NCI-H526 (cell line): Measurements from ENCODE around the gene ZNF850.
"Not testable (repeated sequence)": the region's sequence is repeated elsewhere in the genome, so short reads cannot be mapped to it uniquely, and the experiment has no call there.

Experiments
- DNase-seq, 2 experiments: peaks; one replicate each; lab custom pipeline; 2025; lab: John Stamatoyannopoulos, UW

ZNF850 gene

GRCh38 chr19:36772311-36773222 is at the start of gene ZNF850:
Gene ZNF850 (minus strand): TSS chr19:36772807. CDS start chr19:36762606, 10,201 bp downstream.
- DNase-seq: peak; percentile 95 to 98

GRCh38 chr19:36821758-36822157 is 49.2 kb upstream of the ZNF850 start:
- DNase-seq: no peak

DNA sequence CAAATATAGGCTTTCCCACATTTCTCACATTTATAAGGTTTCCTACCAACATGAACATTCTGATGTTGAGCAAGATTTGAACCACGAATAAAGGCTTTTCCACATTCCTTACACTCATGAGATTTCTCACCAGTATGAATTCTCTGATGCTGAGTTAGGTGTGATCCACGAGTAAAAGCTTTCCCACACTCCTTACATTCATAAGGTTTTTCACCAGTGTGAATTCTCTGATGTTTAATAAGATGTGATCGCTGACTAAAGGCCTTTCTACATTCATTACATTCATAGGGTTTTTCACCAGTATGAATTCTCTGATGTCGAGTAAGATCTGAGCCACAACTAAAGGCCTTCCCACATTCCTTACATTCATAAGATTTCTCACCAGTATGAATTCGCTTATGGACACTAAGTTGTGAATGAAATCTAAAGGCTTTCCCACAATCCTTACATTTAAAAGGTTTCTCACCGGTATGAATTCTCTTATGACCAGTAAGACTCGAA is 46.6 kb upstream of the ZNF850 start:
- DNase-seq: peak in 1 of 2 experiments; percentile 2

DNA sequence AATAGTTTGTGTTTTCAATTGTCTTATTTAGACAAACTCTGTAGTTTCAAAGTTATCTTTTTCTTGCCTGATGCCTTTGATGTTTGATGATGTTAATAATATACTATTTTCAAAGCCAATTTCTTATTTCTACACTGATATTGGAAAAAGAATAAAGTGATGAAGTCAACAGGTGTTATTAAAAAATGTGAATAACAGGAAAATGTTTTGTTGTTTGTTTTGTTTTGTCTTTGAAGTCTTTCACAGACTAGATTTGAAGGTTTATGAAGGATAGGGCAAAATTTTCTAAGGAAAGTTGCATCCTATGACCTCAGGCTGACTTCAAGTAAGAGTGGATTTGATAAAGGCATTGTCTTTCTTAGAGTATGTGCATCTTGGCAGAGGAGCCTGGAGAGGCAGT is 34.4 kb upstream of the ZNF850 start:
- no peak for DNase-seq

DNA sequence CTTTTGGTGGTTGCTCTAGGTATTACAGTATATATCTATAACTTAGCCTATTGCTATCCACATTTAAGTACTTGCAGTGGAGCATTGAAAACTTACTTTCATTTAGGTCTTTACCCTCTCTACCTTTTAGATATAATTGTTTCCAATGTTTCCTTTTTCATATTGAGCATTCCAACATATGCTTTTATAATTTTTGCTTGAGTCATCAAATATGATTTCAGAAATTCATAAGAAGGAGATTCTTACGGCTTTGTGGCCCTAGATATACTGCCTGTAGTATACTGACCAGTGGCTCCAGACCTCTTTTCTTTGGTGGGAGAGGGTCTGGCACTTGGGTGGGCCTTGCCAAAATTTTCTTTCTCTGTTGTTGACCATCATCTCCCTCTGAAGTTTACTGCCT is 32.8 kb upstream of the ZNF850 start:
- DNase-seq: no peak

DNA sequence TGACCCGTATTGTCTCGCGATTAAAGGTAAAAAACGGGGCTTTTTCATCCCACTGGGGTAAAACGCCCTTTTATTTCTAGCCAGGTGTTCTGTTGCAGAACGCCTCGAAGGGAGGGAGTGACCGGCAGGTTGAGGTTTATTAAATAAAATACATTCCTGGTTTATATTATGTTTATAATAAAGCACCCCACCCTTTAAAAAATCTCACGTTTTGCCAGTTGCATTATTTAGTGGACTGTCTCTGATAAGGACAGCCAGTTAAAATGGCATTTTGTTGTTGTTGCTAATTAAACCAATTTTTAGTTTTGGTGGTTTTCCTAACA is 25.1 kb upstream of the ZNF850 start:
- no peak for DNase-seq

GRCh38 chr19:36796714-36796992 is 24.0 kb upstream of the ZNF850 start:
- DNase-seq: no peak

DNA sequence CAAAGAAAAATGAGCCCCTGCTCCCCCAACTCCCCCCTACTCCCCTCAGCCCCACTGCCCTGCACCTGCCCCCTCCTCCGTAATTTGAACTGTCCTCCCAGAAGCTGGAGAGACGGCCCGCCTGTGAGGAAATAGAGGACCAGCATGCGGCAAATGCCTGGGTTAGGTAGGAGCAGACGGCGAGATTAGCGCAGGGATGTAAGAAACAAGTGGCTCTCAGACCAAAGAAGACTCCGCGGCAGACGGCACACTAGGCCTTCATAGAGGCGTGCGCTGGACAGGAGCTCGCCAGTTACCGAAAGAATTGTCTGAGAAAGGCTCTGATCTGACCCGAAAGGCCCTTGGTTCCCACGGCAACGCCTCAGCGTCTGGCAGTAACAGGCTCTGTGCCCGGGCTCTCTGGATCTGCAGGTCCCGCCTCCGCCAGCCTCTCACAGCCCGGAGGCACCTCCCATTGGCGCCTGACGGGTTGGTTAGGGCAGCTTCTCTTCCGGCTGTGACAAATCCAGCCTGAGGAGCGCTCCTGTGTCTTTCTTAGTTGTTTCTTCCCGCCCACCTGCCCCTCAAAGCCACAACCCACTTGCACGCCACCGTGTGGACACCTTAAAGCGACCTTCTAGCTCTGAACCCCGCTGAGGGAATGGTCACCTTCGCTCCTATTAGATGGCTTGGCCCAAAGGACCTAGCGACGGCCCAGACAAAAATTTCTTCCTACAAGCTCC is 19.0 kb upstream of the ZNF850 start:
- DNase-seq: not testable (repeated sequence)

- no peak for DNase-seq
These were observed 3.2 kb upstream of the ZNF850 start for GRCh38 chr19:36775768-36776167.

DNA sequence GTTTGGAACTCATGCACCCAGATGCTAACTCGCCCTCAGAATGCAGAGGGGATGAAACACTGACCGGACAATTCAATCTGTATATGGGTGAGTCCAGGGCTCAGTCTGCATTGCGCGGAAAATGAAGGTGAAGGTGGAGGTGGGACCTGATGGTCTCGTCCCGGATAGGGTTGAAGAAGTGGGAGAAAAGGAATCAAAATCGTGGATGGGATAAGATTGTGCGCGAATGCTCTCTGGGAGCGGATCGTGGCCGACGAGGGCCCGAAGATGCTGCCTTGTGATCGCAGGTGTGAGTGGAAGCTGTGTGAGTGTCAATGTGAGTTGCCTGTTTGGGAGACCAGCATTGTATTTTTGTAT is 594 bp upstream of the ZNF850 start:
- peak in 1 of 2 experiments; percentile 55 for DNase-seq

GRCh38 chr19:36771261-36772231 is 1.1 kb downstream of the ZNF850 start:
- DNase-seq: peak; percentile 40 to 66

- DNase-seq: no peak
These were observed 22.4 kb downstream of the ZNF850 start for GRCh38 chr19:36750066-36750691.

DNA sequence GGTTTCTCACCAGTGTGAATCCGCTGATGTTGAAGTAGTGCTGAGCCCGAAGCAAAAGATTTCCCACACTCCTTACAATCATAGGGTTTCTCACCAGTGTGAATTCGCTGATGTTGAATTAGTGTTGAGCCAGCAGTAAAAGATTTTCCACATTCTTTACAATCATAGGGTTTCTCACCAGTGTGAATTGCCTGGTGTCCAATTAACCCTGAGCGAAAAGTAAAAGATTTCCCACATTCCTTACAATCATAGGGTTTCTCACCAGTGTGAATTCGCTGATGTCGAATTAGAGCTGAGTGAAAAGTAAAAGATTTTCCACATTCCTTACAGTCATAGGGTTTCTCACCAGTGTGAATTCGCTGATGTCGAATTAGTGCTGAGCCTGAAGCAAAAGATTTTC is 23.0 kb downstream of the ZNF850 start:
- not testable (repeated sequence) for DNase-seq

GRCh38 chr19:36748431-36749275 is 24.0 kb downstream of the ZNF850 start:
- no peak for DNase-seq

DNA sequence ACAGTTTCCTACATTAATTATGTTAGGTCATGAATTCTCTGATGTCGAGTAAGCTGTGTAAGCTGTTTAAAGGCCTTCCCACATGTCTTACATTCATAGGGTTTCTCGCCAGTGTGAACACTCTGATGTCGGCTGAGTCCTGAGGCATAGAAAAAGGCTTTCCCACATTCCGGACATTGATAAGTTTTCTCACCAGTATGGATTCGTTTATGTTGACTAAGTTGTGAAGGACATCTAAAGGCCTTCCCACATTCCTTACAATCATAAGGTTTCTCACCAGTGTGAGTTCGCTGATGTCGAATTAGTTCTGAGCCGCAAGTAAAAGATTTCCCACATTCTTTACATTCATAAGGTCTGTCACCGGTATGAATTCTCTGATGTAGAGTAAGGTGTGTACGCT is 24.9 kb downstream of the ZNF850 start:
- no peak for DNase-seq

DNA sequence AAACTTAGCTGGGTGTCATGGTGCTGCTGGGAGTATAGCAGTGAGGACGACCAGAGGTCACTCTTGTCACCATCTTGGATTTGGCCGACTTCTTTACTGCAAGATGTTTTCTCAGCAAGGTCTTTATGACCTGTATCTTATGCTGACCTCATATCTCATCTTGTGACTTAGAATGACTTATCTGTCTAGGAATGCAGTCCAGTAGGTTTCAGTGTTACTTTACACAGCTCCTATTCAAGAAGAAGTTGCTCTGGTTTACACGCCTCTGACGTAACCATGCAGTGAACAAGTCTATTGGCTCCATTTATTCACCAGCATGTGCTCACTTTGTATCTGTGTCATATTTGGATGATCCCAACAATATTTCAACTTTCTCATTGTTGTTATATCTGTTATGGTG is 26.7 kb downstream of the ZNF850 start:
- DNase-seq: no peak

DNA sequence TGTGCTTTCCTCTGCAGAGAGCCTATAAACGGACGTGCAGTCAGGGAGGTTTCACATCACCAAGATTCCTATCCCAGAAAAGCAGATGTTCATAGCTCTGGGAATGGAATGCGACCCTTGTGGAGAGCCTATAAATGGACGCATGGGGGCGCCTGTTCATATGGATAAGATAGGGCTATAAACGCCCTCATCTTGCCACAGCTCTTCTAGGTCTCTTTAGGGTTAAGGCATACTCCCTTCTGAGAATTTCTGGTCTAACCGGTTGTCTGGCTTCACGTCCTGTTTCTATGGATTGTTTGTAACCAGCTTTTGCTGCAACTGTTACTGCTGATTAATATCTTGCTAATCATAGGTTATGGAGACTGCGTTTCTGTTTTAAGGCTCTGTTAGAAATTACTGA is 36.4 kb downstream of the ZNF850 start:
- peak in 1 of 2 experiments; percentile 16 for DNase-seq

GRCh38 chr19:36719687-36720556 is 52.7 kb downstream of the ZNF850 start:
- peak in 1 of 2 experiments; percentile 1 for DNase-seq

DNA sequence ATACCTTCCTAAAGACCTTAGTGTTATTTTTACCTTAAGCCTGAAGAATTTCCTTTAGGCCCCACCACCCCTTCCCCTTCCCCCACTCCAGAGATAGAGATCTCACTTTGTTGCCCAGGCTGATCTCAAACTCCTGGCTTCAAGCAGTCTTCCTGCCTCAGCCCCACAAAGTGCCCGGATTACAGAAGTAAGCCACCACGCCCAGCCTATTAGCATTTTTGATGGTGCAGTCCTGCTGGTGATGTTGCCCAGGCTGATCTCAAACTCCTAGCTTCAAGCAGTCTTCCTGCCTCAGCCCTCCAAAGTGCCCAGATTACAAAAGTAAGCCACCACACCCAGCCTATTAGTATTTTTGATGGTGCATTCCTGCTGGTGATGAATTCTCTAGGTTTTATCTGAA is 63.2 kb downstream of the ZNF850 start:
- DNase-seq: no peak

DNA sequence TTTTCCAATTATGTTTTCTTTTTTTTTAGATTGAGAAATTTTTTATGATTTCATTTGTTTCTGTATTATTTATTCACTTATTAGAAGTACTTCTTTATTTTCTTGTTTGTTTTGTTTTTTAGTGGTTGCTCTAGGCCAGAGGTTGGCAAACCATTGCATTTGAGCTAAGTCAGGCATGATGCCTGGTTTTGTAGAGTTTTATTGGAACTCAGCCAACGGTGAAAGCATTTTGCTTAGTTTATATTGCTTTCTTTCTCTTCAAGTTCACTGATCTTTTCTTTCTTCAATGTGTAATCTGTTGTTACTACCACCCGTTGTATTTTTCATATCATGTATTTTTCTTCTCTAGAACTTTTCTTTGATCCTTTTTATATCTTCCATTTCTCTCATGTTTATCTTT is 65.5 kb downstream of the ZNF850 start:
- DNase-seq: no peak
